ENCODE results near the gene PNPLA7.

The PNPLA7 gene

DNA sequence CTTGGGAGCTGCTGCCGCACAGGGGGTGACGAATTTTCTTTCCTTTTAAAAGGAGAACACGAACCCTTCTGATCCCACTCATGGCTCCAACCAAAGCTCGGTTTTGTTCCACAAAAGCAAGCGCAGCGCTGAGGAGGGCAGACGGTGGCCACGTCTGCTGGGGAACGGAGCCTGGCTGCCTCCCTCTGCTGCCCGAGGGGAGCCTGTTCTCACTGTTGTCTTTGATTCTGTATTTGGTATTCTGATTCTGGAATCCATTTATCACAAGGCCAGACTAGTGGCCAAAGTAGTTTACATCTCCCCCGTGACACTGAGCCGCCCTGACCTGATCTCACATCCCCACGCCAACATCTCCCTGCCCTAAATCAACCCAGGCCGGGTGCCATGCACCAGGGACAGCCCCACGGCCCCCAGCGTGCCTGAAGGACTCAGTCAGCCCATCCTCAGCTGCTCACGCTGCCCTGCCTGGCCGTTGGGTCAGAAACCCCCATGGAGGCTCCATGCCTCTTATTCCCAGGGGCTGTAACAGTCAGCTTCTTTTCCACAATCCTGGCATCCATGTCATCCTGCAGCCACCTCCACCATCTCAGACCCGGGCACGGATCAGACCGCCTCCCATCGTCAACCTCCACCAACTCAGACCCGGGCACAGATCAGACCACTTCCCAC lies 84.3 kb downstream of the PNPLA7 start:
- Histone ChIP-seq H3K4me1 (ENCODE audit: control insufficient read depth, insufficient read depth, low read length) (no peaks in the 10 kb centered on the region), H3K36me3 (ENCODE audit: control insufficient read depth in 2 of 2, insufficient read depth in 1 of 2, low read length in 2 of 2) (no peaks in the 10 kb centered on the region), H3K9me3 (ENCODE audit: control insufficient read depth, insufficient read depth, low read depth, low read length) (no peaks in the 10 kb centered on the region), H3K27ac (ENCODE audit: extremely low read depth, low read depth, low read length) (no peak overlapping the region), H3K4me3 (ENCODE audit: low read depth, low read length) (no peak overlapping the region)
- TF ChIP-seq, protein P1, sequence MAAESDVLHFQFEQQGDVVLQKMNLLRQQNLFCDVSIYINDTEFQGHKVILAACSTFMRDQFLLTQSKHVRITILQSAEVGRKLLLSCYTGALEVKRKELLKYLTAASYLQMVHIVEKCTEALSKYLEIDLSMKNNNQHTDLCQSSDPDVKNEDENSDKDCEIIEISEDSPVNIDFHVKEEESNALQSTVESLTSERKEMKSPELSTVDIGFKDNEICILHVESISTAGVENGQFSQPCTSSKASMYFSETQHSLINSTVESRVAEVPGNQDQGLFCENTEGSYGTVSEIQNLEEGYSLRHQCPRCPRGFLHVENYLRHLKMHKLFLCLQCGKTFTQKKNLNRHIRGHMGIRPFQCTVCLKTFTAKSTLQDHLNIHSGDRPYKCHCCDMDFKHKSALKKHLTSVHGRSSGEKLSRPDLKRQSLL (tag by site-specific recombination; IDR thresholded peaks at IDR 0.05) = no peak
- TF ChIP-seq ZNF623 (tag by site-specific recombination; IDR thresholded peaks at IDR 0.05) (no peak), ZNF660 (tag by site-specific recombination; IDR thresholded peaks at IDR 0.05) (no peak), ZNF830 (tag by site-specific recombination; IDR thresholded peaks at IDR 0.05; ENCODE audit: low read depth) (no peak), ZBTB17 (tag by site-specific recombination; IDR thresholded peaks at IDR 0.05) (peak; percentile 81), TCF7L2 (IDR thresholded peaks at IDR 0.05; ENCODE audit: borderline replicate concordance, low read depth, low read length) (no peak), ZNF302 (tag by site-specific recombination; IDR thresholded peaks at IDR 0.05; ENCODE audit: low read depth) (no peak), ZNF266 (tag by site-specific recombination; IDR thresholded peaks at IDR 0.05; ENCODE audit: low read depth) (no peak)
- ChIA-PET CTCF (interaction anchor here (0.7 kb wide), 1 partner anchor 64 kb away, joined by 3 read pairs; no protein-coding TSS in a partner anchor), POLR2A (no interaction called here)

DNA sequence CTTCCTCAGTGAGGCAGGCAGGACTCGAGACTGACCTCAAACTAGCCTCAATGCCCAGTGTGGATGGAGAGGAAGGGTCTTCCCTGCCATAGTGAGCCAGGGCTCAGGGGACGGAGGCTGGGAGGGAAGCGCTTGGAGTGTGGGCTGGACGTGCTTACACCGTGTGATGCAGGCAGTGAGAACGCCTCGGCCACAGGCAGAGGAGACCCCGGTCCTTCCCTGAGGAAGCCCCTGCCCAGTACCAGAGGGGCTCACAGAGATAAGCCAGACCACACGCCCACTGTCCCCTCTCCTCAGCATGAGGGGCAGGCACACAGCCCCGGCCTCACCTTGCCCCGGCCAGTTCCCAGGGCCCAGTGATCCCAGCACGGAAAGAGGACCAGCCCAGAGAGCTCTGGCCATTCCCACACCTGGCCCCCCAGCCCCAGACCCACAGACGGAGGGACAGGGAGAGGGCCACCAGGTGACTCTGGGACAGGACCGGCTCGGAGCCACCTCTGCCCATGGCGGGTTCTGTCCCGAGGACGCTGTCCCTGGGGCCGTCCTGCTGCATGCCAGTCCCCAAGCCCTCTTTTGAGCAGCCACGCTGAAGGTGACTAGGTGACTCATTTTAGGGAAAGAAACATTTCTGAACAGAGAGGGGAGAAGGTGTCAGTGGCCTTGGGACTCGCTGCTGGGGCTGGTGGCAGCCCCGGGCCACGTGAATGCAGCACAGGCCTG lies 85.0 kb downstream of the PNPLA7 start:
- no peak overlapping the region for H3K27ac ChIP-seq (ENCODE audit: extremely low read depth, low read depth, low read length)
- CTCF ChIA-PET = no interaction called here
- POLR2A ChIA-PET = no interaction called here
- no peaks in the 10 kb centered on the region for H3K9me3 ChIP-seq (ENCODE audit: control insufficient read depth, insufficient read depth, low read depth, low read length)
- no peak for TF ChIP-seq ZNF274 (IDR thresholded peaks at IDR 0.05; ENCODE audit: low read length)
- TF ChIP-seq ZNF274 (tag by site-specific recombination; IDR thresholded peaks at IDR 0.05; ENCODE audit: borderline replicate concordance) = no peak
- no peak for TF ChIP-seq ZNF174 (tag by site-specific recombination; IDR thresholded peaks at IDR 0.05)
- no peak for TF ChIP-seq BCL11B (tag by site-specific recombination; IDR thresholded peaks at IDR 0.05; ENCODE audit: low read depth)
- no peak for TF ChIP-seq FEZF1 (tag by site-specific recombination; IDR thresholded peaks at IDR 0.05)
- TF ChIP-seq ZNF830 (tag by site-specific recombination; IDR thresholded peaks at IDR 0.05; ENCODE audit: low read depth) = no peak
- TF ChIP-seq ZNF514 (tag by site-specific recombination; IDR thresholded peaks at IDR 0.05) = no peak
- no peak for TF ChIP-seq ZNF548 (tag by site-specific recombination; IDR thresholded peaks at IDR 0.05)
- TF ChIP-seq GLIS2 (tag by site-specific recombination; IDR thresholded peaks at IDR 0.05) = no peak
- TF ChIP-seq ZNF621 (tag by site-specific recombination; IDR thresholded peaks at IDR 0.05) = no peak
- no peak overlapping the region for H3K4me3 ChIP-seq (ENCODE audit: low read depth, low read length)
- no peaks in the 10 kb centered on the region for H3K36me3 ChIP-seq (ENCODE audit: control insufficient read depth in 2 of 2, insufficient read depth in 1 of 2, low read length in 2 of 2)
- H3K4me1 ChIP-seq (ENCODE audit: control insufficient read depth, insufficient read depth, low read length) = no peaks in the 10 kb centered on the region

- CTCF ChIA-PET = no interaction called here
These were observed 85.8 kb downstream of the PNPLA7 start for GRCh38 chr9:137464291-137464999.

More at GRCh38 chr9:137464291-137464999, 85.8 kb downstream of the PNPLA7 start:
- Histone ChIP-seq H3K4me3 (ENCODE audit: low read depth, low read length) (no peak overlapping the region), H3K27ac (ENCODE audit: extremely low read depth, low read depth, low read length) (no peak overlapping the region), H3K36me3 (ENCODE audit: control insufficient read depth in 2 of 2, insufficient read depth in 1 of 2, low read length in 2 of 2) (no peaks in the 10 kb centered on the region), H3K4me1 (ENCODE audit: control insufficient read depth, insufficient read depth, low read length) (peaks cover 5% of the 10 kb centered on the region; the same call in 1 of the 2 replicates), H3K9me3 (ENCODE audit: control insufficient read depth, insufficient read depth, low read depth, low read length) (no peaks in the 10 kb centered on the region)
- TF ChIP-seq SCRT2 (tag by site-specific recombination; IDR thresholded peaks at IDR 0.05) (0 out of 2 replicates have a peak, but pooled peaks have one; percentile 4), ZEB2 (tag by site-specific recombination; IDR thresholded peaks at IDR 0.05) (no peak), TRIM28 (IDR thresholded peaks at IDR 0.05; ENCODE audit: borderline replicate concordance, low read length) (no peak), ZNF624 (tag by site-specific recombination; IDR thresholded peaks at IDR 0.05) (no peak), ZNF747 (tag by site-specific recombination; IDR thresholded peaks at IDR 0.05) (no peak)
- POLR2A ChIA-PET = no interaction called here

All from HEK293 (cell line).